HG03571 (cell line): Measurements from ENCODE around the gene FCGR1A.
A peak's percentile ranks its signal among the peaks of the same experiment; 100 is the strongest.
"Not testable (repeated sequence)": the region's sequence is repeated elsewhere in the genome, so short reads cannot be mapped to it uniquely, and the experiment has no call there.

ENCODE experiments used
- ATAC-seq: cut with Tn5 transposase; IDR thresholded peaks from one replicate; pipeline ENCODE4 v1.9.1; 2021; ENCODE audit not compliant: unreplicated experiment

Gene FCGR1A

DNA sequence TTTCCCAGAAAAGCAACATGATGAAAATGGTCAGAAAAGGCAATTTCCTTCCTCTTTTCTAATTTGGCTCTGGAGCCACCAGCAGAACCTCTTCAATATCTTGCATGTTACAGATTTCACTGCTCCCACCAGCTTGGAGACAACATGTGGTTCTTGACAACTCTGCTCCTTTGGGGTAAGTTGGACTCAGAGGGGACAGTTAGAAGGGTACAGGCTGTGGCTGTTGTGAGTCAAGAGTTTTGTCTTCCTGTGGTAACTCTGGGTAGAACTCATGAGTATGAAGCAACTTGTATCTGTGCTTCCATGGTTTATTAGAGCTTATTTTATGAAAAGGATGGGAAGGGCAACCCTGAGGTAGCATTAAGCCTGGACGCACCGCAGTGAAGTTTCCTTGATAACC, at the start of gene FCGR1A:
FCGR1A (plus strand) TSS at position 95 of the 400 bp plus-strand sequence; CDS start at position 145, 50 bp downstream.
- not testable (repeated sequence) for ATAC-seq

DNA sequence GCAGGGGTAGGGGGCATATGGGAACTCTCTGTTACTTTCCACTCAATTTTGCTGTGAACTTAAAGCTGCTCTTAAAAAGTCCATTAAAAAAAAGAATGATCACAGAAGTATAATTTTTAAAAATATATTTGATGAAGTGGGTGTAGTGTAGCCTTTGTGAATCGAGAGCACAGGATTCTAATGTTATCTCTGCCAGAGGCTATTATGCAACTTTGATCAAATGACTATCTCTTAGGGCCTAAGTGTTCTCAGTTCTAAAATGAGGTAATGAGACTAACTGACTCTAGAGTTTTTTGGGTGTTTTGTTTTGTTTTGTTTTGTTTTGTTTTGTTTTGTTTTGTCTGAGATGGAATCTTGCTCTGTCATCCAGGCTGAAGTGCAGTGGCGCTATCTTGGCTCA, 49.7 kb upstream of the FCGR1A start:
- not testable (repeated sequence) for ATAC-seq

DNA sequence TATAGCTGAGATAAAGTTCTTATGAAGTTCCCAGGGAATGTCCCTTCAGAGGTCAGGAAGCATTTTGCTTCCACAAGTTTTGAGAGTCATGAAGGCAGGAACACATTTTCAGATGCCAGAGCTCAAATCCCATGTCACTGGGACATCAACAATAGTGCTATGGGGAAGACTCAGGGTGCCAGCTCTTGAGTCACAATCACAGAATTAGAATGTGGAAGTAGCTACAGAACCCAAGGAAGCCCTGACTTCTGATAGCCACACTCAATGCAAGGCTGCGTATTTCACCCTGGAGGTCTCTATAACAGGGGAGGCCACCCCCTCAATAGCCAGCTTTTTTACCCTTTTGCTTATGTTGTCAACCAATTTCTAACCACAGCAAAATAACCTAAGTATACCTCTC, 47.8 kb upstream of the FCGR1A start:
- ATAC-seq = not testable (repeated sequence)

DNA sequence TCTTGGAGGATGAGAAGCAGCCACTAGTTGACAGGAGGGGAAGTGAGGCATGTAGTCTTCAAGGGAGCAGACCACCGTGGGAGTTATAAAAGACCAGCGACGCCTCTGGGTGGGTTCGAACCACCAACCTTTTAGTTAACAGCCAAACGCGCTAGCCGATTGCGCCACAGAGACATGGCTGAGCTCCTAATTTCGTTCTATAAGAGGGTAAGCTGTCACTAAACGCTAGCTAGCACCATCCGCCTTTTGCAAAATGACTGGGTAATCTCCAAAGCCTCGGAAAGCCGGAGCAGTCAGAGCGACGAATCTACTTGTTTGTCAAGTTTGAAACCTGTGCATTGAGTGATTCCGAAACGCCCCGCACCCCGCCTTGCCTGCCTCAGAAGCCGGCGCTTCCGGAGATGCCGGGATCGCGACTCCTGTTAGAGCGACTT, 42.3 kb upstream of the FCGR1A start:
- ATAC-seq = peak; percentile 66

DNA sequence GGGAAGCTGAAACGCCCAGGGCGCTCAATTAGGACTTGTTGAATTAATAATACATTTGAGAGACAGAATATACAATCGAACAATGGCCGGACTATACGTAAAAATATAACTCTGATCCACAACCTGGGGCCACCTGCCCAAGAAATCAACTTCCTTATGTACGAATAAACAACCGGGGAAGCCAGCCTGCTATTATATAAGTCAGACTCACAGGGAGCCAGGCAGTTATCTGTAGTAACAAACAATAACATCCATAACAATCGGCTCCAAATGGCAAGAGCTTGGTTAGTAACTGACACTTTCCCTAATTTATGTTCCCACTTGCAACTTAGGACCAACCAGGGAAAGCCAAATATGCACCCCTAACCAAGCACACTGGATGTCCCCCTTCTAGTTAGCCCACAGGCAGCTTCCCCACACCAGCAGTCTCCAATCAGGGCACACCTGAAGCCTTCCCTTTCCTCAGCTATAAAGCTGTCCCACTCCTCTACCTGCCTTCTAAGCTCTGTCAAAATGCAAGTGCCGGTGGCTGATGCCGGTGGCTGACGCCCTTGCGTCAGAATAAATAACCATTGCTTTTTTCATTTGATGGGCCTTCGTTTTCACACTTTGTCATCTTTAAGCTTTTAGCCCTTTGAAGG, 41.8 kb upstream of the FCGR1A start:
- ATAC-seq = not testable (repeated sequence)

DNA sequence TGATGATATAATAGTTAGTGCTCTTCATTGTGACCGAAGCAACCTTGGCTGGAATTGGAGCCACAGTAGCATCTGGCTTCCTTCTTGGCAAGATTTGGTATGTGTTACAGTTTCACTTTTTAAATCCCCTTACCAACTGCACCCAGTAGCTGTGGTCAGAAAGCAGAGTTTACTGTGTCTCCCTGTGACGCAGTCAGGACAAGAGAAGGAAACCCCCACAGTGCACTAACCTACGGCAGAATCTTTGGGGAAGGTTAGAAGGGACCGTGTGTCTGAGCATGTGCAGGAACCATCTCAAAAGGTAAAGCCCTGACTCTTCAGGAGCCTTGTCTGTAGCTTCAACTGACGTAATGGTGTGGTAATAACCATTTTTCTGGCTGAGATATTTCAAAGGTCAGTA, 40.6 kb upstream of the FCGR1A start:
- ATAC-seq = not testable (repeated sequence)

DNA sequence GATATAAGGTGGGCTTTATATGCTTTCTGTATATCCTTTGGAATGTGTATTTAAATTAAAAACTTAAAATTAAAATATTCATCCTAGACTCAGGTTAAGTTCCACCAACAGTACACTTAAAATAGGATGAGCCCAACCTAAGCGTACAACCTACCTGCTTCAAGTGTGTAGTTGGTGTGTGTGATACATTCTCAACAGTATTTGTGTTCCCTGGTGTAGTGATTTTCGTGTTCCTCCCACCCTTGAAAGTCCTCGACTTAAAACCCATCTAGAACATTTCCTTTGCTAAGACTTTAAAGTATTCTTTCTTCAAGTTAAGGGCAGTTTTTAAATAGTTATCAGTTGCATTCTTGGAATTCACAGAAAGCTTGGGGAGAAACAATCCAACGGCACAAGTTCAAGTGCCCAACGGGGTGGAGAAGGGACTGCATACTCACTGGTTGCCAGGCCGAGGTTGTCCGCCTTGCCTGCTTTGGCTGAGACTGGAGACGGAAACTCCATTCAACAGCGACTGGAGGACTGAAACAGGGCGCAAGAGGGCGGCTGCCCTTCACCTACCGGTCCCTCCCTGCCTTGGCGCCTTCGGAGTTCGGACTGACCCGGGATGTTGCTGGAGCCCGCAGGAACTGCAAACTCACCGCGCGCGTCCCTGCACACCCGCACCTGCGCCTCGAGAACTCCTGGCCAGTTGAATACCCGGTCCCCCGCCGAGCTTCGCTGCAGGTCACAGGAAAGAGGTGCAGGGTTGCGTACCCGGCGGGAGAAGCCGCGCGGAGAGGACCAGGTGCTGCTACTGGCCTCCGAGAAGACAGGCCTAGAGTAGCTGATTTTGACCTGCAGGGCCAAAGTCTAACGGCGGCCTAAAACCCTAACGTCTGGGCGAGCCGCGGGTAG, 35.8 kb upstream of the FCGR1A start:
- ATAC-seq = not testable (repeated sequence)

DNA sequence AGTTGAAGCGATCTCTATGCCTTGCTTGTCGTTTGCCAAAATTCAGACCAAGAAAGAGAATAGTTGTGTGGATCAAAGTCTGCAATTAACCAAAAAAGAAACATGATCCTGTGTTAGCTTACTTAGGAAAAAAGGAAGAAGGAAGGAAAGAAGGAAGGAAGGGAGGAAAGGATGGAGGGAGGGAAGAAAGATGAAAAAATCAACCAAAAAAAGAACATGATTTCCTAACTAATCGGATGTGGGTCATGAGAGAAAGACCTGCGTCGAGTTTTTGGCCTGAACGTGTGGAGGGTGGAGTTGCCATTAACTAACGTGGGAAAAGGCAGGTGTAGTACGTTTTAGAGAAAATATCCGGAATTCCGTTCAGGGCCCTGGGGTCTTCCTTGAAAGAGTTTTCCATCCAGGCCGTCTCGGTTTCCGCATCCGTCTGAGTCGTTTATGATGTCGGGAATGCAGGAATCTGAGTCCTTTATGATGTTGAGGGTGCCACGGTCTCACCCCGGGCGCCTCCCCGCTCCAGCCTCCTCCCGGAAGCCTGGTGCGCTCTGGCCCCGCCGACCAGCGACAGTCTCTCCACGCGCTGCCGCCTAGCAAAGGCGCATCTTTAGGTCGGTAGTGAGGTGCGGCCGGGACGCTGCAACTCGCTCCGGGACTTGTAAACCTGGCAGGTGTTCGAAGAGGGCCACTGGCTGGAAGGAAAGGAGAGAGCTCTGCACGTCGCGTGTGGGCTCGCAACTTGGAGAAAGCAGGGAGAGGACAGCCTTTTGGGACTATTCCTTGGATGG, 34.9 kb upstream of the FCGR1A start:
- not testable (repeated sequence) for ATAC-seq

DNA sequence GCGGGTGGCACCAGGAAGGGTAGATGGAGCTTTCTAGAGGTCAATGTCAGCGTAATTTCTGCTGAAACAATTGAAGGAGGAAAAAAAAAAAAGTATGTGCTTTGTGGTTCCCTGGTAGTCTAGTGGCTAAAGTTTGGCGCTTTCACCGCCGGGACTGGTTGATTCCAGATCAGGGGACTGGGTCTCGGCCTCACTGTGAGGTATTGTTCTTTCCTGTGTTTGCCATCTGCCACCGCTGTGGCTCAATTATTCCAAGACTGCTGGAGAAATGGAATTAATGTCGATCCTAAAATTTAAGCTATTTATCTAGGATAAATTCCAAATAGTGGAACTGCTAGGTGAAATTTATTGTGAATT, 34.4 kb upstream of the FCGR1A start:
- not testable (repeated sequence) for ATAC-seq

DNA sequence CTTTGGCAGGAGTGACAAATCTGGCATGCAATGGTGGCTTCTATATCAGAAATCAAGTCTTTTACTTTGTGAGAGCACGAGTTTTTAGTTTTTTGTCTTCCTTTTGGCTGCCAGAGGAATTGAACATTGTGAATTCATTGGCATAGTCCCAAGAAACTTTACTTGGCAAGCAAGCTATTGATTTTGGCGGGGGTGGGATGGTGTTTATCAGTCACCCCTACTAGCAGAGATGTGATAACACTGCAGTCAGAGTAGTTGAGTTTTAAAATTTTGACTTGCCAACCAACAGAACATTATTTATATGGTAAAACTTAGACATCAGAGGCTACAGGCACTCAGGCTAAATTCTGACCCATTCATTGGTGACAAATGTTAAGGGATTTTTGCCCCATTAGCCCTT, 31.9 kb upstream of the FCGR1A start:
- not testable (repeated sequence) for ATAC-seq

DNA sequence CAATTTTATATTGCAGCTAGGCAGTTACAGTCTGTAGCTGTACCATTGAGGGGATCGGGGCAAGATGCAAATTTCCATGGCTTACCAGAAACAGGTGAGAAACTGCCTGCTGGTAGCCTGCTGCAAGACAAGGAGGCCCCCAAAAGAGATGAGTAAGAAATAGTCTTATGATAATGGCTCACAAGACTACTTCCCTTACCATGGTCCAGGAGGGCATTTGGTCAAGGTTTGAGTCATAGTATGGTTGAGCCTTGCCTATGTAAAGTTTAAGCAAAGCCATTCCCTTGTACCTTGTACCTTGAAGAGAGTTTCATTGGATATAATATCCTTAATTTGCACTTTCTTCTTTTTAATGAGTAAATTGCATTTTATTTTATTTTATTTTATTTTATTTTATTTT, 30.3 kb upstream of the FCGR1A start:
- ATAC-seq = not testable (repeated sequence)

DNA sequence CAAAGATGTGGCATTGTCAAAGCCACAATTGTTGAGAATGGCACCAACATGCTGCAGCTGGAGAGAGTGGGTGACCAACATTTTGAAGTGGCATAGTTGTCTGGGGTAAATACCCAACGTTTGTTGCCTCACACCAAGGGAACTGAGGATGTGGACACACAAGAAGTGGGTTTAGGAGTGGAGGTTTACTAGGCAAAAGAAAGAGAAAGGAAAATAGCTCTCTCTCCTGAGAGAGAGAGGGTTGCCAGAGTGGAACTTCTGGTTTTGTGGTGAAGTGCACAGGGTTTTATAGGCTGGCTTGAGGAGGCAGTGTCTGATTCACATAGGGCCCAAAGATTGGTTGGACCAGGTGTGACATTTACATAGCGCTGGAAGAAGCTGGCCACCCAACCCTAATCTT, 29.0 kb upstream of the FCGR1A start:
- not testable (repeated sequence) for ATAC-seq

DNA sequence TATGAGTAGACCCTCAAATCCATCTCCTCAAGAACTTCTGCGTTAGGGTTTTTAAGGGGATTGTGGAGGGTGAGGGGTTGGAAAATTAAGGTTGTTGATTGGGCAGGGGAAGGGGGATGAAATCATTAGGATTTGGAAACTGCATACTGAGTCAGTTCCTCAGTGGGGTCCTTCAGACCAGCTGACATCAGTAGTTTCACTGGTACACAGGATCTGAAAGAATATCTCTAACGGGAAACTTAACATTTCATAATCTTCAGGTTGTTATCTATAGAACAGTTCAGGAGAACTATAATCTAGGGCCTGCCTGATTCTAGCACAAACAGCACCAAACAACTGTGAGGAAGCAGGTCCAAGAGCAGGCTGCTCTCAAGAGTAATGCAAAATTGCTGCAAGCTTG, 27.2 kb upstream of the FCGR1A start:
- not testable (repeated sequence) for ATAC-seq

DNA sequence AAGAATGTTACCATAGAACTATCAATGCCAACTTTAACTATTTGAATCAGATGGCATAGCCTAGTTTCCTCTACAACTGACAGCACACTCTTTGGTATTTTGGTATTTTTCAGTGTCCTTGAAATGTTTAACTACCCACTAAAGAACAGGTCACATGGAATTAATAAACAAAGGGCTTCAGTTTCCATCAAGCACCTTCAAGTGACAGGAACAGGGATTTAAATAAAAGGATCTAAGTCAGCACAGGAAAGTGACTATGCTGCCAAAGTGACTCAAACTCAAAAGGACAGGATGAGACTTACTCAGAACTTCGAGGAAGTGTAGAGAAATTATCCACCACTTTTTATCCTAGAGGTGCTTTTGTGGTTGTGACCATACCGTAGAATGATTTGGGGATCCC, 20.2 kb upstream of the FCGR1A start:
- not testable (repeated sequence) for ATAC-seq

DNA sequence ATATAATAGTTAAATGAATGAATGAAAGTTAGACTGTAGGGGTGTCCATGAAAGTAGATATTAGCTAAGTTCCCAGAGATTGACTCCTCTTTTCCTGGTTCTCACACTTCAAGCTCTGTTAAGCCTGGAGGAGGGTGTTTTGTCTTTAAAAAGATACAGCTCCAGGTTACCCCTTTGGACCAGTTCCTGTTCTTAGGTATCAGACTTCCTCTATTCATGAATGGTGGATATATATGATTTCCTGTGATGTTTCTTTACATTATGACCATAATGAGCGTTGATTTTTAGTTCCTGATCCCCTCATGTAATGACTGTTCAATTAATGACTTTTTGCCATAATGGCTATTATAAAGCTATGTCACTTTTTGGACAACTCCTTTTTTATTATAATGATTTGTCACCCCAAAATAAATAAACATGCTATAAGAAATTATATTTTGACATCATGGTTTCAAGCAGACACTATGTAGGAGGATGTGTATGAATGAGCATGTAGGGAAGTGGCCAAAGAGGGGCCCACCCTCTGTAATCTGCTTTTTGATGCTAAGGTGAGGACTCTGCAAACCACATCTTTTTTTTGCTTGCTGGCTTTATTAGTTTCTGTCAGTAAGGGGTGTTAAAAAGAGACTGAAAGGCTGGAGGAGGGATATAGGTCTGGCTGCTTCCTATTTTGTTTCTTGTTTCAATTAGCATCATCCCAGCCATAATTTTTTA, 18.2 kb upstream of the FCGR1A start:
- not testable (repeated sequence) for ATAC-seq

DNA sequence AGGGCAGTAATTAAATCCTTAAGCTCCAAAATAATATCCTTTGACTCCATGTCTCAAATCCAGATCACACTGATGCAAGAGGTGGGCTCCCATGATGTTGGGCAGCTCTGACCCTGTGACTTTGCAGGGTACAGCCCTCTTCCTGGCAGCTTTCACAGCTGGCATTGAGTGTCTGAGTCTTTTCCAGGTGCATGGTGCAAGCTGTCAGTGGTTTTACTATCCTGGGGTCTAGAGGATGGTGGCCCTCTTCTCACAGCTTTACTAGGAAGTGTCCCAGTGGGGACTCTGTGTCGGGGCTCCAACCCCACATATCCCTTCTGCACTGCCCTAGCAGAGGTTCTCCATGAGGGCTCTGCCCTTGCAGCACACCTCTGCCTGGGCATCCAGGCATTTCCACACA, 16.3 kb upstream of the FCGR1A start:
- ATAC-seq = not testable (repeated sequence)

DNA sequence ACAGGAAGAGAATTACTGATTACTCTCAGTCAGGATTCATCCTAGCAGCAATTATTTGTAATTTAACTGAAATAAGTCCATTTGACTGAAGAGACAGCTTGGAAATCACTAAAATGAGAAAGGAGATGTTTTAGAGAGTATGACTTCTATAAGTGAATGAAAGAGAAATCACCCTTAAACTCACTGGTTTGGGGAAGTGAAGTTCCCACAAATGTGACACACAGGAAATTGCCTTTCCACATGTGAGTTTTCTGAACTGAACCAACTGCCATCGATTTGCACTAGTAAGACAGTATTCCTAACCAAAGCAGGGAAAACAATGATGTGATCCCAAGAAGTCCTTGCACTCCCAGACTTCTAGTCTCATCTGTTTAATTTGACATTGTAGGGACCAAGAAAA, 13.3 kb upstream of the FCGR1A start:
- not testable (repeated sequence) for ATAC-seq

DNA sequence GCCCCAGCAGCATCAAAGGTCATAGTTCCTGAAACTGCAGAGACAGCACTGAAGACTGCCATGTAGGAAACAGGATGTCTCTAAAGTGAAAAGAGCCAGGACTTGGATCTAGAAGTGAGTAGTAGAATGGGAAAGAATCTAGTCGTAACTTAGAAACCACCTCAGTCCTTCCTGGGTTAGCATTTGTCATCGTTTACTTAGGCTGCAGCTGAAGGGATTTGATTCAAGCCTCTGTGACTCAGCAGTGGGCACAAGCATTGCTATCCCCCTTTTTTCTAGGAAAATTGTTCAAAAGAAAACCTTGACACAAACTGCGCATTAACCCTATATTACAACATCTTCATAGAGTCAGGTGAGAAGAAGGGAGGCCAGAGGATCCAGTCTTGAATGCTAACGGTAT, 11.8 kb upstream of the FCGR1A start:
- not testable (repeated sequence) for ATAC-seq

DNA sequence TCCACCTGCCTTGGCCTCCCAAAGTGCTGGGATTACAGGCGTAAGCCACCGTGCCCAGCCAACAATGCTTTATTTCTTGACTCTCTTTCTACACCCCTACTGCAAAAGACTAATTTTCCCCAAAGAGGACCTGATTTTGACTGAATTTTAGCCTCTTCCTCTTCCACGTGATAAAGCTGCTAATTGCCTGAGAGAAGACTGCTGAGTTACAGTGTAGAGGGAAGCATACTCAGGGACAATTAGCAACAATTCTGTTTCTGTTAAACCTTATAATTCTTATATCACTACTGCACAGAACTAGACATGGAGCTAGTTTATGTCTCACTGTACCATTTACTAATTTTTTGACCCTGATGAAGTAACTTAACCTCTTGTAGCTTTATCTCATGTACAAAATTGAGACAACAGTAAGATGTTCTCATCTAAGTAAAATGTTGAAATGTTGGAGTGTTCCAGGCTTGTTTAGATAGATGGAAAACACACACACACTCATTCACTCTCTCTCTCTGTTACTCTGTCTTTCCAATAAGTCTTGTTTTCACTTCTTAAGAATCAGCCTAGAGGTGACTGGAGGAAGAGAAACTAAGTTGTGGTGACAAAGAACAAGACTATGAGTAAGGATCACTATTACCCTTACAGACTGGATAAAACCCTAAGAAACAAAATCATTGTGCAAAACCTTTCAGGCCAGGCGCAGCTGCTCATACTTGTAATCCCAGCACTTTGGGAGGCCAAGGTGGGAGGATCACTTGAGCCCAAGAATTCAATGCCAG, 10.7 kb upstream of the FCGR1A start:
- ATAC-seq = not testable (repeated sequence)
